ENCODE results near the gene SORBS2.

SORBS2 gene

GRCh38 chr4:185542626-185543315, 269.2 kb downstream of the SORBS2 start:
- DNase-seq: no peak

- DNase-seq: no peak
Measured at GRCh38 chr4:185541251-185541727, 270.7 kb downstream of the SORBS2 start.

- no peak for DNase-seq
Measured at GRCh38 chr4:185540487-185541120, 271.4 kb downstream of the SORBS2 start.

- DNase-seq: no peak
Measured at GRCh38 chr4:185540040-185540439, 272.0 kb downstream of the SORBS2 start.

- no peak for DNase-seq
Measured at GRCh38 chr4:185538806-185539205, 273.2 kb downstream of the SORBS2 start.

- DNase-seq: no peak
Measured at GRCh38 chr4:185536411-185536709, 275.6 kb downstream of the SORBS2 start.

GRCh38 chr4:185535612-185536410, 276.2 kb downstream of the SORBS2 start:
- no peak for DNase-seq
